Iris pigment epithelial cell (primary cell): ENCODE data around the gene DHRS1.

Source experiments
- DNase-seq: peaks from one replicate; pipeline ENCODE4 v3.0.0-alpha.2; 2011; ENCODE audit warnings: low read depth

The DHRS1 gene

GRCh38 chr14:24282736-24283135 is 16.8 kb downstream of the DHRS1 start:
- no peak for DNase-seq

GRCh38 chr14:24281636-24282035 is 17.9 kb downstream of the DHRS1 start:
- DNase-seq, result no peak

GRCh38 chr14:24280797-24281460 is 18.7 kb downstream of the DHRS1 start:
- no peak for DNase-seq

GRCh38 chr14:24279301-24280186 is 20.0 kb downstream of the DHRS1 start:
- no peak for DNase-seq

- DNase-seq, result no peak
Observed at GRCh38 chr14:24278424-24278823, 21.2 kb downstream of the DHRS1 start.

GRCh38 chr14:24277606-24278321 is 21.8 kb downstream of the DHRS1 start:
- no peak for DNase-seq

GRCh38 chr14:24277071-24277470 is 22.5 kb downstream of the DHRS1 start:
- no peak for DNase-seq

- DNase-seq, result peak; percentile 62
Observed at GRCh38 chr14:24274101-24274543, 25.5 kb downstream of the DHRS1 start.

- no peak for DNase-seq
Observed at GRCh38 chr14:24273422-24273998, 26.1 kb downstream of the DHRS1 start.

GRCh38 chr14:24272467-24272866 is 27.1 kb downstream of the DHRS1 start:
- DNase-seq, result no peak

- DNase-seq, result no peak
Observed at GRCh38 chr14:24271834-24272263, 27.7 kb downstream of the DHRS1 start.

GRCh38 chr14:24271134-24271833 is 28.3 kb downstream of the DHRS1 start, which contains the start of gene RABGGTA:
TSS of gene RABGGTA (minus strand) at chr14:24271597. CDS start at chr14:24271115, 482 bp downstream.
- DNase-seq, result peak; percentile 87

- no peak for DNase-seq
Observed at GRCh38 chr14:24270537-24271133, 28.9 kb downstream of the DHRS1 start.

GRCh38 chr14:24269910-24270536 is 29.6 kb downstream of the DHRS1 start:
- DNase-seq, result no peak

GRCh38 chr14:24269368-24269767 is 30.2 kb downstream of the DHRS1 start:
- DNase-seq, result no peak

- no peak for DNase-seq
Observed at GRCh38 chr14:24268225-24268624, 31.4 kb downstream of the DHRS1 start.

GRCh38 chr14:24267516-24267915 is 32.1 kb downstream of the DHRS1 start:
- DNase-seq, result no peak

- DNase-seq, result no peak
Observed at GRCh38 chr14:24266344-24267244, 33.0 kb downstream of the DHRS1 start.

- no peak for DNase-seq
Observed at GRCh38 chr14:24264298-24264697, 35.3 kb downstream of the DHRS1 start.
